ENCODE data around the gene KDM1A. TPM values are rescaled to one million over a fixed set of nuclear protein-coding genes. Genes with fewer than 3 reads are reported as not detected.

Gene KDM1A
- polyA plus RNA-seq, 2 of the 4 experiments (the other 2 are of a cell fraction) = 66.4 to 80.3 TPM

- 91% methylated on average over 7 of the region's 8 CpGs for WGBS (ENCODE audit: missing lambda C conversion rate)
- Histone ChIP-seq H3K9me3 (no peaks in the 10 kb centered on the region), H3K4me2 (no peak overlapping the region), H3K4me3 (no peak overlapping the region), H3K4me1 (no peaks in the 10 kb centered on the region), H3K27ac (no peak overlapping the region)
- no peak for ATAC-seq
- POLR2A ChIA-PET = no interaction called here
- peak; percentile 37; the same call in 1 of the 2 replicates for TF ChIP-seq POLR2AphosphoS2 (conservative IDR thresholded peaks at IDR 0.05; ENCODE audit: low read length)
- no peak for TF ChIP-seq FOSB (CRISPR knock-in tag; IDR thresholded peaks at IDR 0.05)
- DNase-seq (ENCODE audit: low read depth in 1 of 2, low spot score in 1 of 2) = no peak
- CTCF ChIA-PET = interaction anchor here (0.6 to 1.6 kb wide), 4 partner anchors 13 to 377 kb away, joined by 3 to 7 read pairs (median 4); no protein-coding TSS in a partner anchor
- no peak for FAIRE-seq
These were observed 65.6 kb downstream of the KDM1A start for GRCh38 chr1:23084880-23085279.

GRCh38 chr1:23085696-23086095 is 66.4 kb downstream of the KDM1A start:
- Histone ChIP-seq H3K9me3 (no peaks in the 10 kb centered on the region), H3K27ac (no peak overlapping the region), H3K4me2 (no peak overlapping the region), H3K4me3 (no peak overlapping the region), H3K4me1 (no peaks in the 10 kb centered on the region)
- no peak for DNase-seq (ENCODE audit: low read depth in 1 of 2, low spot score in 1 of 2)
- WGBS (ENCODE audit: missing lambda C conversion rate) = 91% methylated on average over 3 of the region's 3 CpGs
- no peak for ATAC-seq
- POLR2A ChIA-PET = no interaction called here
- CTCF ChIA-PET = interaction anchor here (1.0 to 5.4 kb wide), 4 partner anchors 13 to 99 kb away, joined by 3 to 19 read pairs (median 6); no protein-coding TSS in a partner anchor
- no peak for TF ChIP-seq EP300 (IDR thresholded peaks at IDR 0.05)
- TF ChIP-seq TFCP2L1 (CRISPR knock-in tag; IDR thresholded peaks at IDR 0.05) = no peak
- TF ChIP-seq, protein P1, sequence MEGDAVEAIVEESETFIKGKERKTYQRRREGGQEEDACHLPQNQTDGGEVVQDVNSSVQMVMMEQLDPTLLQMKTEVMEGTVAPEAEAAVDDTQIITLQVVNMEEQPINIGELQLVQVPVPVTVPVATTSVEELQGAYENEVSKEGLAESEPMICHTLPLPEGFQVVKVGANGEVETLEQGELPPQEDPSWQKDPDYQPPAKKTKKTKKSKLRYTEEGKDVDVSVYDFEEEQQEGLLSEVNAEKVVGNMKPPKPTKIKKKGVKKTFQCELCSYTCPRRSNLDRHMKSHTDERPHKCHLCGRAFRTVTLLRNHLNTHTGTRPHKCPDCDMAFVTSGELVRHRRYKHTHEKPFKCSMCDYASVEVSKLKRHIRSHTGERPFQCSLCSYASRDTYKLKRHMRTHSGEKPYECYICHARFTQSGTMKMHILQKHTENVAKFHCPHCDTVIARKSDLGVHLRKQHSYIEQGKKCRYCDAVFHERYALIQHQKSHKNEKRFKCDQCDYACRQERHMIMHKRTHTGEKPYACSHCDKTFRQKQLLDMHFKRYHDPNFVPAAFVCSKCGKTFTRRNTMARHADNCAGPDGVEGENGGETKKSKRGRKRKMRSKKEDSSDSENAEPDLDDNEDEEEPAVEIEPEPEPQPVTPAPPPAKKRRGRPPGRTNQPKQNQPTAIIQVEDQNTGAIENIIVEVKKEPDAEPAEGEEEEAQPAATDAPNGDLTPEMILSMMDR (IDR thresholded peaks at IDR 0.05) = no peak
- no peak for TF ChIP-seq BCL3 (IDR thresholded peaks at IDR 0.05)
- no peak for TF ChIP-seq RFX5 (IDR thresholded peaks at IDR 0.05)
- TF ChIP-seq POLR2A (IDR thresholded peaks at IDR 0.05; ENCODE audit: low read length) = no peak
- no peak for TF ChIP-seq CHD4 (IDR thresholded peaks at IDR 0.05; ENCODE audit: borderline replicate concordance)
- TF ChIP-seq FOSL2 (IDR thresholded peaks at IDR 0.05) = no peak
- no peak for TF ChIP-seq FOSL2 (CRISPR knock-in tag; IDR thresholded peaks at IDR 0.05)
- no peak for TF ChIP-seq HES2 (IDR thresholded peaks at IDR 0.05)
- no peak for TF ChIP-seq MAZ (IDR thresholded peaks at IDR 0.05; ENCODE audit: borderline replicate concordance, low read depth, low read length)
- TF ChIP-seq TP53 (CRISPR knock-in tag; IDR thresholded peaks at IDR 0.05) = no peak
- TF ChIP-seq MYC (IDR thresholded peaks at IDR 0.05; ENCODE audit: borderline replicate concordance, low read length) = no peak
- no peak for TF ChIP-seq RAD21 (conservative IDR thresholded peaks at IDR 0.05 in 1 of 2, IDR thresholded peaks at IDR 0.05 in 1 of 2)
- TF ChIP-seq, protein P2, sequence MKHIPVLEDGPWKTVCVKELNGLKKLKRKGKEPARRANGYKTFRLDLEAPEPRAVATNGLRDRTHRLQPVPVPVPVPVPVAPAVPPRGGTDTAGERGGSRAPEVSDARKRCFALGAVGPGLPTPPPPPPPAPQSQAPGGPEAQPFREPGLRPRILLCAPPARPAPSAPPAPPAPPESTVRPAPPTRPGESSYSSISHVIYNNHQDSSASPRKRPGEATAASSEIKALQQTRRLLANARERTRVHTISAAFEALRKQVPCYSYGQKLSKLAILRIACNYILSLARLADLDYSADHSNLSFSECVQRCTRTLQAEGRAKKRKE (CRISPR knock-in tag; IDR thresholded peaks at IDR 0.05; ENCODE audit: low read depth) = no peak
- FAIRE-seq = no peak

DNA sequence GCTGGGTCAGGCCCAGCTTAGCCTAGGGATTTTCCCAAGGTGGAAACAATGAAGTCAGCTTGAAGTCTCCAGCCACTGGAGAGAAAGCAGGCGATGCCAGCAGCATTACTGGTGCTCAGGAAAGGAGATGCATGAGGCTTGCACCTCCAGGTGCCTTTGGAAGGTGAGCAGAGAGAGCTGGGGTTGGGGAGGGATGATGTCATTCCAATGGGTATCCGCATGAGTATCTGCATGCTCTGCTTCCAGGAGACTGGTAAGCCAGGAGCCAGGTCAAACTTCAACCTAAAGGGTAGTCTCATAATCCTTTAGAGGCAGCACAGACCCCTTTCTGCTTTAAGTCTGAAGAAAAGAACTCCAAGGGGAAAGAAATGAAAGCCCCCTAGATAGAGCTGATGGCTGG is 68.8 kb downstream of the KDM1A start:
- no peak overlapping the region for H3K4me3 ChIP-seq
- no peak for FAIRE-seq
- no peak for DNase-seq (ENCODE audit: low read depth in 1 of 2, low spot score in 1 of 2)
- WGBS (ENCODE audit: missing lambda C conversion rate) = 89% methylated on average over 2 of the region's 2 CpGs
- no peaks in the 10 kb centered on the region for H3K9me3 ChIP-seq
- no peak overlapping the region for H3K27ac ChIP-seq
- CTCF ChIA-PET = interaction anchor here (0.7 to 5.4 kb wide), 4 partner anchors 11 to 316 kb away, joined by 3 to 19 read pairs (median 11); no protein-coding TSS in a partner anchor
- no peaks in the 10 kb centered on the region for H3K4me1 ChIP-seq
- ATAC-seq = no peak
- H3K4me2 ChIP-seq = no peak overlapping the region
- POLR2A ChIA-PET = no interaction called here
- no peak for TF ChIP-seq NR3C1 (IDR thresholded peaks at IDR 0.05)
- no peak for TF ChIP-seq SMC3 (IDR thresholded peaks at IDR 0.05)
- TF ChIP-seq KDM1A (IDR thresholded peaks at IDR 0.05; ENCODE audit: low read depth) = no peak
- no peak for TF ChIP-seq RNF2 (IDR thresholded peaks at IDR 0.05; ENCODE audit: borderline replicate concordance, low read depth)
- no peak for TF ChIP-seq CHD2 (IDR thresholded peaks at IDR 0.05; ENCODE audit: low read length, partially characterized antibody)
- no peak for TF ChIP-seq CBX8 (IDR thresholded peaks at IDR 0.05)
- TF ChIP-seq TFCP2L1 (CRISPR knock-in tag; IDR thresholded peaks at IDR 0.05) = no peak
- no peak for TF ChIP-seq HDAC2 (IDR thresholded peaks at IDR 0.05)
- TF ChIP-seq ZSCAN20 (CRISPR knock-in tag; IDR thresholded peaks at IDR 0.05) = no peak
- no peak for TF ChIP-seq KDM5A (IDR thresholded peaks at IDR 0.05)
- TF ChIP-seq, protein P2 (CRISPR knock-in tag; IDR thresholded peaks at IDR 0.05; ENCODE audit: low read depth) = no peak
- TF ChIP-seq POLR2AphosphoS2 (conservative IDR thresholded peaks at IDR 0.05; ENCODE audit: low read length) = no peak
- no peak for TF ChIP-seq ZFP36 (IDR thresholded peaks at IDR 0.05; ENCODE audit: borderline replicate concordance, partially characterized antibody)
- no peak for TF ChIP-seq FOSB (CRISPR knock-in tag; IDR thresholded peaks at IDR 0.05)
- no peak for TF ChIP-seq CBX2 (IDR thresholded peaks at IDR 0.05; ENCODE audit: borderline replicate concordance, low read depth)
- no peak for TF ChIP-seq GATA3 (IDR thresholded peaks at IDR 0.05; ENCODE audit: borderline replicate concordance)

Data from A549 (cell line).